Activated naive CD8-positive, alpha-beta T cell treated with anti-CD3 and anti-CD28 coated beads, Interleukin-2, amount 50 U/mL, for 24 hours (primary cell): ENCODE data around the gene SCAI.
A peak's percentile ranks its signal among the peaks of the same experiment; 100 is the strongest.
"Not testable (repeated sequence)": the region's sequence is repeated elsewhere in the genome, so short reads cannot be mapped to it uniquely, and the experiment has no call there.

Experiments used
- ATAC-seq: fragments of 150-1000 bp; cut with Tn5 transposase; one replicate; pipeline ENCODE4 v1.10.0; 2021
- DNase-seq: peaks from one replicate; pipeline ENCODE4 v3.0.0; 2021
- H3K27ac Mint-ChIP-seq: one replicate; pipeline ENCODE4 v1.8.0; 2021; ENCODE audit warnings: mild to moderate bottlenecking, mixed read lengths
- H3K27me3 Mint-ChIP-seq: one replicate; pipeline ENCODE4 v1.8.0; 2021; ENCODE audit warnings: mixed read lengths
- H3K36me3 Mint-ChIP-seq: one replicate; pipeline ENCODE4 v1.8.0; 2021; ENCODE audit warnings: low read depth, mixed read lengths
- H3K4me1 Mint-ChIP-seq: one replicate; pipeline ENCODE4 v1.8.0; 2021; ENCODE audit warnings: mixed read lengths
- H3K4me3 Mint-ChIP-seq: one replicate; pipeline ENCODE4 v1.8.0; 2021; ENCODE audit warnings: mild to moderate bottlenecking, moderate library complexity, mixed read lengths
- H3K9me3 Mint-ChIP-seq: one replicate; pipeline ENCODE4 v1.8.0; 2021; ENCODE audit warnings: mixed read lengths

SCAI gene

GRCh38 chr9:125143377-125144090 lies at the start of gene SCAI:
SCAI (minus strand) TSS chr9:125143528; CDS start chr9:125143437, 91 bp downstream.
- no peaks in the 10 kb centered on the region for H3K36me3 Mint-ChIP-seq
- no peaks in the 10 kb centered on the region for H3K27me3 Mint-ChIP-seq
- H3K4me3 Mint-ChIP-seq = peak within 1 kb of the TSS; percentile 86
- H3K4me1 Mint-ChIP-seq = peaks cover 23% of the 10 kb centered on the region
- DNase-seq (peak; percentile 96), ATAC-seq (peak; percentile 100)
- no peaks in the 10 kb centered on the region for H3K9me3 Mint-ChIP-seq
- peak within 1 kb of the TSS; percentile 75 for H3K27ac Mint-ChIP-seq

- peaks cover 72% of the 10 kb centered on the region for H3K4me1 Mint-ChIP-seq
- ATAC-seq = no peak
- H3K36me3 Mint-ChIP-seq = peaks cover 9% of the 10 kb centered on the region
- DNase-seq = peak; percentile 32
- H3K4me3 Mint-ChIP-seq = peak overlapping the region; percentile 93
- H3K27ac Mint-ChIP-seq = peak overlapping the region; percentile 89
- no peaks in the 10 kb centered on the region for H3K9me3 Mint-ChIP-seq
- H3K27me3 Mint-ChIP-seq = no peaks in the 10 kb centered on the region
Observed at GRCh38 chr9:125190361-125190801, 47.1 kb upstream of the SCAI start.

GRCh38 chr9:125189361-125190289 lies 46.3 kb upstream of the SCAI start, which contains the start of gene PPP6C:
PPP6C (minus strand) TSS chr9:125189803; CDS start chr9:125189718, 85 bp downstream.
- H3K27ac Mint-ChIP-seq = peak within 1 kb of the TSS; percentile 89
- H3K27me3 Mint-ChIP-seq = no peaks in the 10 kb centered on the region
- H3K36me3 Mint-ChIP-seq = peaks cover 12% of the 10 kb centered on the region
- H3K4me1 Mint-ChIP-seq = peaks cover 68% of the 10 kb centered on the region
- no peaks in the 10 kb centered on the region for H3K9me3 Mint-ChIP-seq
- DNase-seq (peak; percentile 99), ATAC-seq (peak; percentile 98)
- H3K4me3 Mint-ChIP-seq = peak within 1 kb of the TSS; percentile 93

GRCh38 chr9:125189011-125189360 lies 45.7 kb upstream of the SCAI start:
- H3K27ac Mint-ChIP-seq = peak overlapping the region; percentile 89
- ATAC-seq (peak; percentile 2), DNase-seq (peak; percentile 43)
- H3K9me3 Mint-ChIP-seq = no peaks in the 10 kb centered on the region
- H3K4me3 Mint-ChIP-seq = peak overlapping the region; percentile 93
- H3K4me1 Mint-ChIP-seq = peaks cover 64% of the 10 kb centered on the region
- peaks cover 14% of the 10 kb centered on the region for H3K36me3 Mint-ChIP-seq
- no peaks in the 10 kb centered on the region for H3K27me3 Mint-ChIP-seq

GRCh38 chr9:125183561-125183960 lies 40.2 kb upstream of the SCAI start:
- Mint-ChIP-seq H3K9me3 (no peaks in the 10 kb centered on the region), H3K4me1 (peaks cover 50% of the 10 kb centered on the region), H3K27me3 (no peaks in the 10 kb centered on the region), H3K4me3 (no peak overlapping the region), H3K36me3 (peaks cover 31% of the 10 kb centered on the region), H3K27ac (no peak overlapping the region)
- no peak for DNase-seq
- no peak for ATAC-seq

- H3K36me3 Mint-ChIP-seq = peaks cover 32% of the 10 kb centered on the region
- no peak overlapping the region for H3K27ac Mint-ChIP-seq
Observed at GRCh38 chr9:125183054-125183453, 39.7 kb upstream of the SCAI start.

GRCh38 chr9:125181756-125182155 lies 38.4 kb upstream of the SCAI start:
- not testable (repeated sequence) for H3K4me3 Mint-ChIP-seq, H3K9me3 Mint-ChIP-seq, DNase-seq, H3K27me3 Mint-ChIP-seq, ATAC-seq, H3K27ac Mint-ChIP-seq
- peaks cover 23% of the 10 kb centered on the region for H3K36me3 Mint-ChIP-seq
- peaks cover 39% of the 10 kb centered on the region for H3K4me1 Mint-ChIP-seq

More at GRCh38 chr9:125183054-125183453, 39.7 kb upstream of the SCAI start:
- ATAC-seq = no peak
- H3K4me3 Mint-ChIP-seq = no peak overlapping the region
- H3K4me1 Mint-ChIP-seq = peaks cover 49% of the 10 kb centered on the region
- no peaks in the 10 kb centered on the region for H3K27me3 Mint-ChIP-seq
- DNase-seq = no peak
- no peaks in the 10 kb centered on the region for H3K9me3 Mint-ChIP-seq

- ATAC-seq (no peak), DNase-seq (no peak)
- H3K27me3 Mint-ChIP-seq = no peaks in the 10 kb centered on the region
- H3K4me3 Mint-ChIP-seq = no peak overlapping the region
- H3K4me1 Mint-ChIP-seq = peaks cover 38% of the 10 kb centered on the region
- peaks cover 23% of the 10 kb centered on the region for H3K36me3 Mint-ChIP-seq
- H3K9me3 Mint-ChIP-seq = no peaks in the 10 kb centered on the region
- no peak overlapping the region for H3K27ac Mint-ChIP-seq
Observed at GRCh38 chr9:125180876-125181275, 37.5 kb upstream of the SCAI start.

GRCh38 chr9:125179776-125180175 lies 36.4 kb upstream of the SCAI start:
- Mint-ChIP-seq H3K4me1 (peaks cover 29% of the 10 kb centered on the region), H3K36me3 (peaks cover 20% of the 10 kb centered on the region)
- not testable (repeated sequence) for H3K27ac Mint-ChIP-seq, ATAC-seq, H3K9me3 Mint-ChIP-seq, H3K4me3 Mint-ChIP-seq, DNase-seq, H3K27me3 Mint-ChIP-seq

GRCh38 chr9:125177888-125178287 lies 34.6 kb upstream of the SCAI start:
- H3K27me3 Mint-ChIP-seq = no peaks in the 10 kb centered on the region
- no peak for ATAC-seq
- H3K4me3 Mint-ChIP-seq = no peak overlapping the region
- DNase-seq = no peak
- H3K9me3 Mint-ChIP-seq = no peaks in the 10 kb centered on the region
- H3K4me1 Mint-ChIP-seq = peaks cover 26% of the 10 kb centered on the region
- H3K27ac Mint-ChIP-seq = no peak overlapping the region
- peaks cover 16% of the 10 kb centered on the region for H3K36me3 Mint-ChIP-seq

- Mint-ChIP-seq H3K27me3 (no peaks in the 10 kb centered on the region), H3K9me3 (no peaks in the 10 kb centered on the region), H3K36me3 (peaks cover 9% of the 10 kb centered on the region), H3K4me3 (no peak overlapping the region), H3K27ac (no peak overlapping the region), H3K4me1 (peaks cover 27% of the 10 kb centered on the region)
- DNase-seq (no peak), ATAC-seq (no peak)
Observed at GRCh38 chr9:125176636-125177035, 33.3 kb upstream of the SCAI start.

- Mint-ChIP-seq H3K9me3 (no peaks in the 10 kb centered on the region), H3K27ac (peak overlapping the region; percentile 27), H3K36me3 (peaks cover 20% of the 10 kb centered on the region), H3K4me3 (no peak overlapping the region), H3K4me1 (peaks cover 17% of the 10 kb centered on the region), H3K27me3 (no peaks in the 10 kb centered on the region)
- DNase-seq (no peak), ATAC-seq (no peak)
Observed at GRCh38 chr9:125172031-125172755, 28.9 kb upstream of the SCAI start.

- Mint-ChIP-seq H3K36me3 (peaks cover 20% of the 10 kb centered on the region), H3K9me3 (no peaks in the 10 kb centered on the region), H3K4me1 (peaks cover 19% of the 10 kb centered on the region), H3K4me3 (no peak overlapping the region), H3K27me3 (no peaks in the 10 kb centered on the region), H3K27ac (no peak overlapping the region)
- no peak for DNase-seq
- no peak for ATAC-seq
Observed at GRCh38 chr9:125169895-125170294, 26.6 kb upstream of the SCAI start.

GRCh38 chr9:125166762-125167161 lies 23.4 kb upstream of the SCAI start:
- Mint-ChIP-seq H3K27me3 (no peaks in the 10 kb centered on the region), H3K36me3 (peaks cover 17% of the 10 kb centered on the region), H3K4me1 (peaks cover 8% of the 10 kb centered on the region), H3K27ac (no peak overlapping the region), H3K9me3 (no peaks in the 10 kb centered on the region), H3K4me3 (no peak overlapping the region)
- ATAC-seq (no peak), DNase-seq (no peak)
